ENCODE results near the gene SARM1.

- no peak for TF ChIP-seq ZNF567 (CRISPR knock-in tag; IDR thresholded peaks at IDR 0.05; ENCODE audit: borderline replicate concordance)
- TF ChIP-seq EED (CRISPR knock-in tag; IDR thresholded peaks at IDR 0.05), result no peak
Observed at GRCh38 chr17:28397275-28397674, 25.8 kb downstream of the SARM1 start.
